GM21723 (cell line): Measurements from ENCODE around the gene MAN1A1.
"Not testable (repeated sequence)": the region's sequence is repeated elsewhere in the genome, so short reads cannot be mapped to it uniquely, and the experiment has no call there.

Experiments
- ATAC-seq: cut with Tn5 transposase; IDR thresholded peaks from one replicate; pipeline ENCODE4 v1.9.1; 2021; ENCODE audit warnings: mild to moderate bottlenecking, moderate library complexity; ENCODE audit not compliant: unreplicated experiment

The MAN1A1 gene

GRCh38 chr6:119307056-119307455 lies 42.5 kb downstream of the MAN1A1 start:
- ATAC-seq, result no peak

GRCh38 chr6:119306396-119306968 lies 43.1 kb downstream of the MAN1A1 start:
- no peak for ATAC-seq

GRCh38 chr6:119303164-119303887 lies 46.2 kb downstream of the MAN1A1 start:
- ATAC-seq, result no peak

- no peak for ATAC-seq
These were observed 48.1 kb downstream of the MAN1A1 start for GRCh38 chr6:119301429-119301828.

GRCh38 chr6:119299694-119300093 lies 49.9 kb downstream of the MAN1A1 start:
- no peak for ATAC-seq

GRCh38 chr6:119297049-119297448 lies 52.5 kb downstream of the MAN1A1 start:
- ATAC-seq, result no peak

- no peak for ATAC-seq
These were observed 53.2 kb downstream of the MAN1A1 start for GRCh38 chr6:119296036-119297035.

- ATAC-seq, result peak; percentile 63
These were observed 54.6 kb downstream of the MAN1A1 start for GRCh38 chr6:119294984-119295383.

GRCh38 chr6:119291060-119291459 lies 58.5 kb downstream of the MAN1A1 start:
- ATAC-seq, result not testable (repeated sequence)

GRCh38 chr6:119290306-119290705 lies 59.3 kb downstream of the MAN1A1 start:
- no peak for ATAC-seq

GRCh38 chr6:119289651-119290050 lies 59.9 kb downstream of the MAN1A1 start:
- no peak for ATAC-seq

GRCh38 chr6:119285908-119286625 lies 63.5 kb downstream of the MAN1A1 start:
- ATAC-seq, result no peak

GRCh38 chr6:119284861-119285521 lies 64.6 kb downstream of the MAN1A1 start:
- no peak for ATAC-seq

- ATAC-seq, result no peak
These were observed 65.5 kb downstream of the MAN1A1 start for GRCh38 chr6:119283979-119284545.

- ATAC-seq, result no peak
These were observed 66.3 kb downstream of the MAN1A1 start for GRCh38 chr6:119283214-119283613.

GRCh38 chr6:119280668-119281067 lies 68.9 kb downstream of the MAN1A1 start:
- no peak for ATAC-seq

GRCh38 chr6:119280080-119280479 lies 69.5 kb downstream of the MAN1A1 start:
- no peak for ATAC-seq

GRCh38 chr6:119278625-119279024 lies 70.9 kb downstream of the MAN1A1 start:
- ATAC-seq, result no peak

GRCh38 chr6:119277052-119277451 lies 72.5 kb downstream of the MAN1A1 start:
- no peak for ATAC-seq

- ATAC-seq, result no peak
These were observed 73.3 kb downstream of the MAN1A1 start for GRCh38 chr6:119276211-119276610.
